Neural cell (in vitro differentiated cells): ENCODE results near the gene ZBTB12.
"Not testable (repeated sequence)": the region's sequence is repeated elsewhere in the genome, so short reads cannot be mapped to it uniquely, and the experiment has no call there.

Experiments
- EP300 ChIP-seq: fragments of 450-650 bp; conservative IDR thresholded peaks from 2 replicates; pipeline ENCODE4 v1.6.1; 2014; ENCODE audit warnings: antibody characterized with exemption, mild to moderate bottlenecking, moderate library complexity; ENCODE audit not compliant: poor library complexity, severe bottlenecking
- EZH2 ChIP-seq: fragments of 200-600, 300-800 bp; shearing (Covaris generic), sonication (generic); IDR thresholded peaks from 2 replicates; pipeline ENCODE4 v1.6.1; 2014; ENCODE audit warnings: antibody characterized with exemption, low read length, borderline replicate concordance, mild to moderate bottlenecking; ENCODE audit not compliant: insufficient read depth, poor library complexity, severe bottlenecking
- POLR2AphosphoS5 ChIP-seq: IDR thresholded peaks from 2 replicates; pipeline ENCODE4 v1.6.1; 2012
- TF ChIP-seq, protein P1 (sequence below): fragments of 450-650 bp; IDR thresholded peaks from 2 replicates; pipeline ENCODE4 v1.5.1; 2014; ENCODE audit warnings: antibody characterized with exemption, mild to moderate bottlenecking, moderate library complexity; ENCODE audit not compliant: poor library complexity, severe bottlenecking

DNA sequence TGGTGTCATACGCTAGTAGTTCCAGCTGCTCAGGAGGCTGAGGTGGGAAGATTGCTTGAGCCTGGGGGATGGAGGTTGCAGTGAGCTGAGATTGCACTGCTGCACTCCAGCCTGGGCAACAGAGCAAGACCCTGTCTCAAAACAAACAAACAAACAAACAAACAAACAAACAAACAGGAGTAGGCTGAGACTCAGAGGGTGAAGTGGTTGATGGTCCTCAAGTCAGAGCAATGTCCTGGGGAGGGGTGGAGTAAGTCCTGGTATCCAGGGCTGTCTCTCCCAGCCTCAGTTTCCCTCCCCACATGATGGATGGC, 33.3 kb downstream of the ZBTB12 start:
- TF ChIP-seq, protein P1, sequence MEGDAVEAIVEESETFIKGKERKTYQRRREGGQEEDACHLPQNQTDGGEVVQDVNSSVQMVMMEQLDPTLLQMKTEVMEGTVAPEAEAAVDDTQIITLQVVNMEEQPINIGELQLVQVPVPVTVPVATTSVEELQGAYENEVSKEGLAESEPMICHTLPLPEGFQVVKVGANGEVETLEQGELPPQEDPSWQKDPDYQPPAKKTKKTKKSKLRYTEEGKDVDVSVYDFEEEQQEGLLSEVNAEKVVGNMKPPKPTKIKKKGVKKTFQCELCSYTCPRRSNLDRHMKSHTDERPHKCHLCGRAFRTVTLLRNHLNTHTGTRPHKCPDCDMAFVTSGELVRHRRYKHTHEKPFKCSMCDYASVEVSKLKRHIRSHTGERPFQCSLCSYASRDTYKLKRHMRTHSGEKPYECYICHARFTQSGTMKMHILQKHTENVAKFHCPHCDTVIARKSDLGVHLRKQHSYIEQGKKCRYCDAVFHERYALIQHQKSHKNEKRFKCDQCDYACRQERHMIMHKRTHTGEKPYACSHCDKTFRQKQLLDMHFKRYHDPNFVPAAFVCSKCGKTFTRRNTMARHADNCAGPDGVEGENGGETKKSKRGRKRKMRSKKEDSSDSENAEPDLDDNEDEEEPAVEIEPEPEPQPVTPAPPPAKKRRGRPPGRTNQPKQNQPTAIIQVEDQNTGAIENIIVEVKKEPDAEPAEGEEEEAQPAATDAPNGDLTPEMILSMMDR: not testable (repeated sequence)
- TF ChIP-seq POLR2AphosphoS5, EZH2, EP300: not testable (repeated sequence)
